ENCODE data around the gene RXRA.

Gene RXRA

GRCh38 chr9:134390537-134390936 is 64.3 kb downstream of the RXRA start:
- no peak for TF ChIP-seq Cebpa-rat (IDR thresholded peaks at IDR 0.05)
- Histone ChIP-seq H3K36me3 (no peaks in the 10 kb centered on the region; the same call in 1 of the 2 replicates), H3K9me3 (no peaks in the 10 kb centered on the region), H3K4me2 (peak overlapping the region; percentile 91), H3K4me1 (peaks cover 98% of the 10 kb centered on the region), H4K20me1 (peaks cover 100% of the 10 kb centered on the region), H3K27me3 (no peaks in the 10 kb centered on the region), H3K27ac (peak overlapping the region; percentile 26; the same call in 1 of the 2 replicates), H3K9ac (no peak overlapping the region; the same call in 1 of the 2 replicates), H3K4me3 (peak overlapping the region; percentile 29; the same call in 1 of the 2 replicates)

GRCh38 chr9:134390947-134391318 is 64.7 kb downstream of the RXRA start:
- H3K9ac ChIP-seq, result peak overlapping the region; percentile 50; the same call in 1 of the 2 replicates
- H3K27me3 ChIP-seq, result no peaks in the 10 kb centered on the region
- H3K36me3 ChIP-seq, result no peaks in the 10 kb centered on the region; the same call in 1 of the 2 replicates
- peak overlapping the region; percentile 91 for H3K4me2 ChIP-seq
- peaks cover 100% of the 10 kb centered on the region for H4K20me1 ChIP-seq
- no peaks in the 10 kb centered on the region for H3K9me3 ChIP-seq
- H3K4me3 ChIP-seq, result peak overlapping the region; percentile 29
- H3K27ac ChIP-seq, result peak overlapping the region; percentile 26; the same call in 1 of the 2 replicates
- H3K4me1 ChIP-seq, result peaks cover 98% of the 10 kb centered on the region
- TF ChIP-seq Cebpa-rat (IDR thresholded peaks at IDR 0.05), result no peak

- peak overlapping the region; percentile 50; the same call in 1 of the 2 replicates for H3K9ac ChIP-seq
- TF ChIP-seq Cebpa-rat (IDR thresholded peaks at IDR 0.05), result no peak
- H3K36me3 ChIP-seq, result no peaks in the 10 kb centered on the region; the same call in 1 of the 2 replicates
- H4K20me1 ChIP-seq, result peaks cover 100% of the 10 kb centered on the region
- peak overlapping the region; percentile 46; the same call in 1 of the 2 replicates for H3K27ac ChIP-seq
- H3K4me1 ChIP-seq, result peaks cover 98% of the 10 kb centered on the region
- H3K27me3 ChIP-seq, result no peaks in the 10 kb centered on the region
- no peaks in the 10 kb centered on the region for H3K9me3 ChIP-seq
- peak overlapping the region; percentile 29 for H3K4me3 ChIP-seq
- peak overlapping the region; percentile 91 for H3K4me2 ChIP-seq
These were observed 65.3 kb downstream of the RXRA start for GRCh38 chr9:134391319-134392231.

DNA sequence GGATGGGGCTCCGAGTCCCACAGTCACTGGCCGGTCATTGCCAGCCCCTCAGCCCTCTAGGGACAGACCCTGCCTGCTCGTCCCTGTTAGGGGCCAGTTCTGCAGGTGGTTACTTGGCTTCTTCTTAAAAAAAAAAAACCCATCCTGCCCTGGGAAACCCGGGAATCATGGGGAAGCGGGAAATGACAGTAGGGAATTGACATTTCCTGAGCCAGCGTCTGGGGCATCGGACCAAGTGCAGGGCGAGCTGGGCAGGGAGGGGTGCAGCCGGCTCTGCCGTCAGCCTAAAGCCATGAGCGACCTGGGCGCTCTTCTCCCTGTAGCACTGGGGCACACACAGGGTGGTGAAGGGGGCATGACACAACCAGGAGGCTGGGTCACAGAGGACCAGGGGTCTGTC is 66.6 kb downstream of the RXRA start:
- H3K4me2 ChIP-seq, result peak overlapping the region; percentile 99
- no peaks in the 10 kb centered on the region for H3K9me3 ChIP-seq
- peaks cover 98% of the 10 kb centered on the region for H3K4me1 ChIP-seq
- no peak overlapping the region for H3K9ac ChIP-seq
- TF ChIP-seq Cebpa-rat (IDR thresholded peaks at IDR 0.05), result no peak
- peaks cover 100% of the 10 kb centered on the region for H4K20me1 ChIP-seq
- no peaks in the 10 kb centered on the region for H3K36me3 ChIP-seq
- no peak overlapping the region for H3K4me3 ChIP-seq
- no peak overlapping the region for H3K27ac ChIP-seq
- H3K27me3 ChIP-seq, result no peaks in the 10 kb centered on the region

GRCh38 chr9:134393582-134394280 is 67.5 kb downstream of the RXRA start:
- Histone ChIP-seq H3K4me1 (peaks cover 98% of the 10 kb centered on the region), H3K27ac (no peak overlapping the region), H3K4me2 (peak overlapping the region; percentile 99), H3K9ac (no peak overlapping the region), H3K36me3 (peaks cover 5% of the 10 kb centered on the region), H3K9me3 (peaks cover 5% of the 10 kb centered on the region), H3K4me3 (no peak overlapping the region), H3K27me3 (no peaks in the 10 kb centered on the region), H4K20me1 (peaks cover 100% of the 10 kb centered on the region)
- no peak for TF ChIP-seq Cebpa-rat (IDR thresholded peaks at IDR 0.05)

DNA sequence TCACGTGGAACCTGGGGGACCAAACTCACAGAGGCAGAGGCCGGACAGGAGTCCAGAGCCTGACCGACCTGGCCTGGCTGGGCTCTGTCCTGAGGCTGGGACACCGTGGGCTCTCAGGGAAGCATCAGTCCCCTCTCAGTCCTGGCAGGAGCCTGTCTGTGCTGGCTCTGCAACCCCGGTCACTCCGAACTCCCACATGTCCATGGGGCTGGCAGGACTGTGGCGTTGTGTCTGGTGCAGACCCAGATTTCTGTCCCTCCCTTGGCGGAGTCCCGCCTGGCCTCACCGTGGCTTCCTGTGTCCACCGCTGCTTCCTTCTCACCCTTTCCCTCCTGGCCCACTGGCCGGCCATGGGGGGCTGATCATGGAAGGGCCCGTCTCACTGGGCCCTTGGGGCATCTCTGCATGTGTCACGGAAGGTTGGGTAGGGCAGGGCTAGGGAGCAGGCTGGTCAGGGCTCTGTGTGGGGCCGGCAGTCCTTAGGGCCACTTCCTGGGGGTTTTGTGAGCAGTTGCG is 68.8 kb downstream of the RXRA start:
- H3K36me3 ChIP-seq, result peaks cover 18% of the 10 kb centered on the region
- peak overlapping the region; percentile 99 for H3K4me2 ChIP-seq
- H3K9me3 ChIP-seq, result peaks cover 13% of the 10 kb centered on the region
- H3K4me1 ChIP-seq, result peaks cover 98% of the 10 kb centered on the region
- TF ChIP-seq Cebpa-rat (IDR thresholded peaks at IDR 0.05), result no peak
- no peaks in the 10 kb centered on the region for H3K27me3 ChIP-seq
- H3K9ac ChIP-seq, result no peak overlapping the region
- no peak overlapping the region for H3K4me3 ChIP-seq
- no peak overlapping the region for H3K27ac ChIP-seq
- peaks cover 100% of the 10 kb centered on the region for H4K20me1 ChIP-seq

DNA sequence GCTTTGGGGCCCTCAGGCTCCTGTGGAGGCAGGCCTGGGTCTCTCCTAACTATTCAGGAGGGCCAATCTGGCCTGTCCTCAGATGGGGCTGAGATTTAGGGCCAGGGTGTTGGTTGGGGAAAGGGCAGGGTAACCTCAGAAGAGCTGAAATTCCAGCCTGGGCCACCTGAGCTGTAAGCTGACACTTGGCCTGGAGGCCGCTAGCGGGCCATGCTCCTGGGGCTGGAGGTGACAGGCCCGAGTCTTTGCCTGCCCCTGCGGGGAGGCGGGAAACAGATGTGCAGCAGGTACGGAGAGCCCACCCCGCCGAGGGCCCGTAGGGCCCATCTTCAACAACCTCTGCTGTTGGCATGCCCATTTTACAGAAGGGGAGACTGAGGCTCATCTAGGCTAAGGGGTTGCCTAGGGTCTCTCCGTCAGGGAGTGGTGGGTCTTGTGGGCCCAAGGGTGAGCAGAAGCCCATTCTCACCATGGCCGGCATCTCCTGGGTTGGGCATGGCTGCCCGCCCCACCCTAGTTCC is 69.5 kb downstream of the RXRA start:
- Histone ChIP-seq H3K4me3 (peak overlapping the region; percentile 56; the same call in 1 of the 2 replicates), H3K4me2 (peak overlapping the region; percentile 99), H4K20me1 (peaks cover 100% of the 10 kb centered on the region), H3K27ac (peak overlapping the region; percentile 14; the same call in 1 of the 2 replicates), H3K9ac (no peak overlapping the region; the same call in 1 of the 2 replicates), H3K9me3 (peaks cover 13% of the 10 kb centered on the region), H3K36me3 (peaks cover 23% of the 10 kb centered on the region), H3K4me1 (peaks cover 98% of the 10 kb centered on the region), H3K27me3 (no peaks in the 10 kb centered on the region)
- TF ChIP-seq Cebpa-rat (IDR thresholded peaks at IDR 0.05), result no peak

DNA sequence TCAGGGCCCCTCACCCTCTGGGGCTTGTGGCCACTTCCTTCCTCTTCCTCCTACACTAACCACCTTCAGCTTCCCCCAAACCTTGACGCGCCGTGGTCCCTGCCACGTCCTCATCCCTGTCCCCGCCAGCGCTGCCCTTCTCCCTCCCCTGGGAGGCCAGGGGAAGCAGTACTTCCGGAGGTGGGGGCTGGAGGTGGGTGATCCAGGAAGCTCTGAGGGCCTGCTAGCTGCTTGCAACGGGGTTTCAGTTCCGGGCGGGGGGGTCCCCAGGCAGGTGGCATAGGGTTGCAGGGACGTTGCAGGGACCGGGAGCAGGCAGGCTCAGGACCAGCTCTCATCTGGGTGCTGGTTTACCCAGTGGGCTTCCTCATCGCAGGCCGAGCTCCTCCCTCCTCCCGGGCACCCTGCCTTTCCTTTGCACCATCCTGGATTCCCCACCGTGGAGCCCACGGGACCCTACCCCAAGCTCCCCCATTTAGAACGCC is 70.0 kb downstream of the RXRA start:
- H3K4me2 ChIP-seq, result peak overlapping the region; percentile 99
- H4K20me1 ChIP-seq, result peaks cover 100% of the 10 kb centered on the region
- peak overlapping the region; percentile 73 for H3K27ac ChIP-seq
- H3K36me3 ChIP-seq, result peaks cover 23% of the 10 kb centered on the region
- H3K4me3 ChIP-seq, result peak overlapping the region; percentile 56
- H3K9me3 ChIP-seq, result peaks cover 13% of the 10 kb centered on the region
- no peak for TF ChIP-seq Cebpa-rat (IDR thresholded peaks at IDR 0.05)
- no peaks in the 10 kb centered on the region for H3K27me3 ChIP-seq
- peaks cover 98% of the 10 kb centered on the region for H3K4me1 ChIP-seq
- H3K9ac ChIP-seq, result peak overlapping the region; percentile 48; the same call in 1 of the 2 replicates

GRCh38 chr9:134396825-134397224 is 70.6 kb downstream of the RXRA start:
- H3K4me3 ChIP-seq, result peak overlapping the region; percentile 56
- no peak for TF ChIP-seq Cebpa-rat (IDR thresholded peaks at IDR 0.05)
- H3K27me3 ChIP-seq, result no peaks in the 10 kb centered on the region
- peaks cover 13% of the 10 kb centered on the region for H3K9me3 ChIP-seq
- peak overlapping the region; percentile 48; the same call in 1 of the 2 replicates for H3K9ac ChIP-seq
- peak overlapping the region; percentile 73 for H3K27ac ChIP-seq
- H3K36me3 ChIP-seq, result peaks cover 23% of the 10 kb centered on the region
- H3K4me1 ChIP-seq, result peaks cover 98% of the 10 kb centered on the region
- peak overlapping the region; percentile 99 for H3K4me2 ChIP-seq
- peaks cover 100% of the 10 kb centered on the region for H4K20me1 ChIP-seq

Measured in BLaER1 (cell line).